Progenitor cell of endocrine pancreas (in vitro differentiated cells): Measurements from ENCODE around the gene PTPRK. TPM values are rescaled to one million over a fixed set of nuclear protein-coding genes. Genes with fewer than 3 reads are reported as not detected.

Experiments
- DNase-seq: peaks from one replicate; pipeline ENCODE4 v3.0.0; 2021; ENCODE audit warnings: low spot score; ENCODE audit not compliant: unreplicated experiment
- H3K27ac Mint-ChIP-seq: 2 replicates; pipeline ENCODE4 v1.8.0; 2021; ENCODE audit warnings: mild to moderate bottlenecking, moderate library complexity, mixed read lengths
- H3K27me3 Mint-ChIP-seq: 2 replicates; pipeline ENCODE4 v1.8.0; 2021; ENCODE audit warnings: mixed read lengths
- H3K36me3 Mint-ChIP-seq: 2 replicates; pipeline ENCODE4 v1.8.0; 2022; ENCODE audit warnings: mixed read lengths; ENCODE audit not compliant: insufficient read depth
- H3K4me1 Mint-ChIP-seq: 2 replicates; pipeline ENCODE4 v1.8.0; 2021; ENCODE audit warnings: low read depth, mixed read lengths
- H3K4me3 Mint-ChIP-seq: 2 replicates; pipeline ENCODE4 v1.8.0; 2021; ENCODE audit warnings: low read depth, mild to moderate bottlenecking, moderate library complexity, mixed read lengths
- H3K9me3 Mint-ChIP-seq: 2 replicates; pipeline ENCODE4 v1.8.0; 2021; ENCODE audit warnings: low read depth, mixed read lengths
- CTCF ChIP-seq: fragments of 200-600 bp; sonication (generic); IDR thresholded peaks from one replicate; pipeline ENCODE4 v1.5.0; 2021; ENCODE audit warnings: antibody characterized with exemption, mild to moderate bottlenecking; ENCODE audit not compliant: unreplicated experiment
- total RNA-seq: library from RNA; stranded (reverse); gene quantifications from 2 replicates; pipeline ENCODE4 v1.2.1, GENCODE V29; 2021

The PTPRK gene
- total RNA-seq, 1 donor from 2014 or later, result 86.2 TPM

GRCh38 chr6:128403618-128404444 is 116.6 kb downstream of the PTPRK start:
- H3K9me3 Mint-ChIP-seq, result no peaks in the 10 kb centered on the region
- DNase-seq, result no peak
- peaks cover 23% of the 10 kb centered on the region for H3K4me1 Mint-ChIP-seq
- H3K27ac Mint-ChIP-seq, result no peak overlapping the region
- H3K27me3 Mint-ChIP-seq, result no peaks in the 10 kb centered on the region
- peaks cover 3% of the 10 kb centered on the region for H3K36me3 Mint-ChIP-seq
- no peak for TF ChIP-seq CTCF
- no peak overlapping the region for H3K4me3 Mint-ChIP-seq

GRCh38 chr6:128400875-128401274 is 119.5 kb downstream of the PTPRK start:
- Mint-ChIP-seq H3K36me3 (peaks cover 8% of the 10 kb centered on the region), H3K9me3 (peaks cover 3% of the 10 kb centered on the region), H3K27me3 (no peaks in the 10 kb centered on the region), H3K4me3 (no peak overlapping the region), H3K27ac (no peak overlapping the region), H3K4me1 (peaks cover 12% of the 10 kb centered on the region)
- no peak for TF ChIP-seq CTCF
- DNase-seq, result no peak

- H3K9me3 Mint-ChIP-seq, result peaks cover 3% of the 10 kb centered on the region
- H3K4me1 Mint-ChIP-seq, result peaks cover 8% of the 10 kb centered on the region
- DNase-seq, result no peak
- H3K27me3 Mint-ChIP-seq, result no peaks in the 10 kb centered on the region
- no peak for TF ChIP-seq CTCF
- no peak overlapping the region for H3K27ac Mint-ChIP-seq
- peaks cover 11% of the 10 kb centered on the region for H3K36me3 Mint-ChIP-seq
- H3K4me3 Mint-ChIP-seq, result no peak overlapping the region
These were observed 122.4 kb downstream of the PTPRK start for GRCh38 chr6:128397996-128398395.

- no peak for TF ChIP-seq CTCF
- H3K4me1 Mint-ChIP-seq, result peaks cover 2% of the 10 kb centered on the region
- H3K27me3 Mint-ChIP-seq, result no peaks in the 10 kb centered on the region
- no peak overlapping the region for H3K4me3 Mint-ChIP-seq
- peaks cover 12% of the 10 kb centered on the region for H3K36me3 Mint-ChIP-seq
- H3K9me3 Mint-ChIP-seq, result peaks cover 3% of the 10 kb centered on the region
- H3K27ac Mint-ChIP-seq, result no peak overlapping the region
- no peak for DNase-seq
These were observed 124.8 kb downstream of the PTPRK start for GRCh38 chr6:128395596-128395995.

GRCh38 chr6:128395188-128395587 is 125.2 kb downstream of the PTPRK start:
- DNase-seq, result no peak
- Mint-ChIP-seq H3K27ac (no peak overlapping the region), H3K36me3 (peaks cover 12% of the 10 kb centered on the region), H3K4me1 (peaks cover 3% of the 10 kb centered on the region), H3K27me3 (no peaks in the 10 kb centered on the region), H3K9me3 (peaks cover 3% of the 10 kb centered on the region), H3K4me3 (no peak overlapping the region)
- TF ChIP-seq CTCF, result no peak
